ENCODE measurements around the gene MMRN1.

The MMRN1 gene

GRCh38 chr4:89899152-89899551, 4.5 kb downstream of the MMRN1 start:
- no peak for ATAC-seq
- no peak for TF ChIP-seq GLIS3 (CRISPR knock-in tag; IDR thresholded peaks at IDR 0.05)
- TF ChIP-seq ISL1 (CRISPR knock-in tag; IDR thresholded peaks at IDR 0.05): no peak
- TF ChIP-seq ZNF565 (CRISPR knock-in tag; conservative IDR thresholded peaks at IDR 0.05; ENCODE audit: low read depth): no peak
- TF ChIP-seq RARB (CRISPR knock-in tag; IDR thresholded peaks at IDR 0.05): no peak
- no peak for TF ChIP-seq ZNF70 (CRISPR knock-in tag; IDR thresholded peaks at IDR 0.05)
- TF ChIP-seq PPARA (CRISPR knock-in tag; IDR thresholded peaks at IDR 0.05; ENCODE audit: borderline replicate concordance): no peak
- no peak for TF ChIP-seq ZFP30 (CRISPR knock-in tag; IDR thresholded peaks at IDR 0.05)
- TF ChIP-seq TOX (CRISPR knock-in tag; IDR thresholded peaks at IDR 0.05; ENCODE audit: borderline replicate concordance): no peak
- TF ChIP-seq ESRRG (CRISPR knock-in tag; IDR thresholded peaks at IDR 0.05): no peak
- no peak for TF ChIP-seq CSDC2 (CRISPR knock-in tag; IDR thresholded peaks at IDR 0.05)
- no peak for TF ChIP-seq TSHZ2 (CRISPR knock-in tag; IDR thresholded peaks at IDR 0.05)
- no peak for TF ChIP-seq PATZ1 (CRISPR knock-in tag; IDR thresholded peaks at IDR 0.05; ENCODE audit: borderline replicate concordance)
- TF ChIP-seq, protein P1, sequence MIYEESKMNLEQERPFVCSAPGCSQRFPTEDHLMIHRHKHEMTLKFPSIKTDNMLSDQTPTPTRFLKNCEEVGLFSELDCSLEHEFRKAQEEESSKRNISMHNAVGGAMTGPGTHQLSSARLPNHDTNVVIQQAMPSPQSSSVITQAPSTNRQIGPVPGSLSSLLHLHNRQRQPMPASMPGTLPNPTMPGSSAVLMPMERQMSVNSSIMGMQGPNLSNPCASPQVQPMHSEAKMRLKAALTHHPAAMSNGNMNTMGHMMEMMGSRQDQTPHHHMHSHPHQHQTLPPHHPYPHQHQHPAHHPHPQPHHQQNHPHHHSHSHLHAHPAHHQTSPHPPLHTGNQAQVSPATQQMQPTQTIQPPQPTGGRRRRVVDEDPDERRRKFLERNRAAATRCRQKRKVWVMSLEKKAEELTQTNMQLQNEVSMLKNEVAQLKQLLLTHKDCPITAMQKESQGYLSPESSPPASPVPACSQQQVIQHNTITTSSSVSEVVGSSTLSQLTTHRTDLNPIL (CRISPR knock-in tag; IDR thresholded peaks at IDR 0.05; ENCODE audit: low read depth): no peak
- TF ChIP-seq, protein P2, sequence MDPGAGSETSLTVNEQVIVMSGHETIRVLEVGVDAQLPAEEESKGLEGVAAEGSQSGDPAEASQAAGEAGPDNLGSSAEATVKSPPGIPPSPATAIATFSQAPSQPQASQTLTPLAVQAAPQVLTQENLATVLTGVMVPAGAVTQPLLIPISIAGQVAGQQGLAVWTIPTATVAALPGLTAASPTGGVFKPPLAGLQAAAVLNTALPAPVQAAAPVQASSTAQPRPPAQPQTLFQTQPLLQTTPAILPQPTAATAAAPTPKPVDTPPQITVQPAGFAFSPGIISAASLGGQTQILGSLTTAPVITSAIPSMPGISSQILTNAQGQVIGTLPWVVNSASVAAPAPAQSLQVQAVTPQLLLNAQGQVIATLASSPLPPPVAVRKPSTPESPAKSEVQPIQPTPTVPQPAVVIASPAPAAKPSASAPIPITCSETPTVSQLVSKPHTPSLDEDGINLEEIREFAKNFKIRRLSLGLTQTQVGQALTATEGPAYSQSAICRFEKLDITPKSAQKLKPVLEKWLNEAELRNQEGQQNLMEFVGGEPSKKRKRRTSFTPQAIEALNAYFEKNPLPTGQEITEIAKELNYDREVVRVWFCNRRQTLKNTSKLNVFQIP (CRISPR knock-in tag; IDR thresholded peaks at IDR 0.05; ENCODE audit: borderline replicate concordance, low read depth): no peak
- no peak for TF ChIP-seq BACH2 (CRISPR knock-in tag; IDR thresholded peaks at IDR 0.05; ENCODE audit: borderline replicate concordance)
- TF ChIP-seq ZFP3 (CRISPR knock-in tag; IDR thresholded peaks at IDR 0.05): no peak
- no peak for TF ChIP-seq ZC3H10 (CRISPR knock-in tag; IDR thresholded peaks at IDR 0.05)
- no peak for TF ChIP-seq ZNF8 (CRISPR knock-in tag; IDR thresholded peaks at IDR 0.05)
- TF ChIP-seq SNAI2 (CRISPR knock-in tag; IDR thresholded peaks at IDR 0.05): no peak

DNA sequence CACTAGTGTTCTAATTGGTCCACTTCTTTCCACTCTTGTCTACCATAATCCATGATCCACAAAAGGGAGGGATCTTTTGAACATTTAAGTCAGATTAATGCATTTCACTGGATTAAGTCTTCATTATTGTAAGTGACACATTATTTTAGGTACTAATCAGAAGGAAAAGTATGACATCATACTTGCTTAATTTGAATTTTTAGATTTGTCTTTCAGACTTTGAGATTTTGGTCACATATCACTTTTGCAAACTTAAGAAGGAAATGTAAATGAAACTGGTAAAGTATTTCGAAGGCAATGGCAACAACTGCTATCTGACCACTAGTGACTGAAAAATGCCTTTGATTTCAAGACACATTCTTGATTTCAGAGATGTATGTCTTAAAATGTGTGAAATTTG, 5.2 kb downstream of the MMRN1 start:
- no peak for TF ChIP-seq TCF4 (CRISPR knock-in tag; IDR thresholded peaks at IDR 0.05; ENCODE audit: borderline replicate concordance)
- TF ChIP-seq, protein P1 (CRISPR knock-in tag; IDR thresholded peaks at IDR 0.05; ENCODE audit: low read depth): no peak
- TF ChIP-seq ISL1 (CRISPR knock-in tag; IDR thresholded peaks at IDR 0.05): no peak
- TF ChIP-seq CSRNP3 (CRISPR knock-in tag; IDR thresholded peaks at IDR 0.05): no peak
- TF ChIP-seq ZFP30 (CRISPR knock-in tag; IDR thresholded peaks at IDR 0.05): no peak
- TF ChIP-seq TSHZ2 (CRISPR knock-in tag; IDR thresholded peaks at IDR 0.05): no peak
- TF ChIP-seq ZC3H10 (CRISPR knock-in tag; IDR thresholded peaks at IDR 0.05): no peak
- TF ChIP-seq OSR1 (CRISPR knock-in tag; IDR thresholded peaks at IDR 0.05): no peak
- no peak for TF ChIP-seq BACH2 (CRISPR knock-in tag; IDR thresholded peaks at IDR 0.05; ENCODE audit: borderline replicate concordance)
- ATAC-seq: no peak

GRCh38 chr4:89901808-89902431, 7.3 kb downstream of the MMRN1 start:
- ATAC-seq: peak; percentile 97
